GM12865 (cell line): Measurements from ENCODE around the gene SUN1.

Source experiments
- DNase-seq: peaks from one replicate; pipeline ENCODE4 v3.0.0; 2010; ENCODE audit warnings: low read depth
- H3K4me3 ChIP-seq: 2 replicates; pipeline ENCODE4 v1.5.1; 2011; ENCODE audit warnings: mild to moderate bottlenecking, low read depth, low read length, control low read depth
- TF ChIP-seq, protein P1 (sequence below): IDR thresholded peaks from 2 replicates; pipeline ENCODE4 v1.5.1; 2011; ENCODE audit warnings: low read length, control low read depth, low read depth, inconsistent platforms; ENCODE audit not compliant: insufficient read depth; ENCODE audit errors: missing control alignments

SUN1 gene

DNA sequence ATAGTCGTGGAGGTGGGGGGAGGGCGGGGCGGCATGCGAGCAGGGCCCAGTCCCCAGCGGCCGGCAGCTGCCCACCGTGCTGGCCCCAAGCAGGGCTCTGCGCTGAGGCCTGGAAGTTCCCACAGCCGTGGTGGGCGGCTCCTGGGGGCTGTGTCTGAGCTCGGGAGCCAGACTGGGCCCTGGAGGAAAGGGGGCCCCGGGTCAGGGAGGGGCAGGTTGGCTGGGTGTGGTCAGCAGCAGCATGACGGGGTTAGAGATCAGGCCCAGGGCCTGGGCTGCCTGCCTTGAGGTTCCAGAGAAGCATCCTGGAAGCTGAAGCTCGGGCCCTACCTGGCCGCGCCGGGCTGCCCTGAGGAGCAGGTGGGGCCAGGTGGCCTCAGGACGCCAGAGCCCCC is 66.2 kb downstream of the SUN1 start:
- H3K4me3 ChIP-seq, result no peak overlapping the region
- DNase-seq, result no peak
- TF ChIP-seq, protein P1, sequence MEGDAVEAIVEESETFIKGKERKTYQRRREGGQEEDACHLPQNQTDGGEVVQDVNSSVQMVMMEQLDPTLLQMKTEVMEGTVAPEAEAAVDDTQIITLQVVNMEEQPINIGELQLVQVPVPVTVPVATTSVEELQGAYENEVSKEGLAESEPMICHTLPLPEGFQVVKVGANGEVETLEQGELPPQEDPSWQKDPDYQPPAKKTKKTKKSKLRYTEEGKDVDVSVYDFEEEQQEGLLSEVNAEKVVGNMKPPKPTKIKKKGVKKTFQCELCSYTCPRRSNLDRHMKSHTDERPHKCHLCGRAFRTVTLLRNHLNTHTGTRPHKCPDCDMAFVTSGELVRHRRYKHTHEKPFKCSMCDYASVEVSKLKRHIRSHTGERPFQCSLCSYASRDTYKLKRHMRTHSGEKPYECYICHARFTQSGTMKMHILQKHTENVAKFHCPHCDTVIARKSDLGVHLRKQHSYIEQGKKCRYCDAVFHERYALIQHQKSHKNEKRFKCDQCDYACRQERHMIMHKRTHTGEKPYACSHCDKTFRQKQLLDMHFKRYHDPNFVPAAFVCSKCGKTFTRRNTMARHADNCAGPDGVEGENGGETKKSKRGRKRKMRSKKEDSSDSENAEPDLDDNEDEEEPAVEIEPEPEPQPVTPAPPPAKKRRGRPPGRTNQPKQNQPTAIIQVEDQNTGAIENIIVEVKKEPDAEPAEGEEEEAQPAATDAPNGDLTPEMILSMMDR, result no peak

DNA sequence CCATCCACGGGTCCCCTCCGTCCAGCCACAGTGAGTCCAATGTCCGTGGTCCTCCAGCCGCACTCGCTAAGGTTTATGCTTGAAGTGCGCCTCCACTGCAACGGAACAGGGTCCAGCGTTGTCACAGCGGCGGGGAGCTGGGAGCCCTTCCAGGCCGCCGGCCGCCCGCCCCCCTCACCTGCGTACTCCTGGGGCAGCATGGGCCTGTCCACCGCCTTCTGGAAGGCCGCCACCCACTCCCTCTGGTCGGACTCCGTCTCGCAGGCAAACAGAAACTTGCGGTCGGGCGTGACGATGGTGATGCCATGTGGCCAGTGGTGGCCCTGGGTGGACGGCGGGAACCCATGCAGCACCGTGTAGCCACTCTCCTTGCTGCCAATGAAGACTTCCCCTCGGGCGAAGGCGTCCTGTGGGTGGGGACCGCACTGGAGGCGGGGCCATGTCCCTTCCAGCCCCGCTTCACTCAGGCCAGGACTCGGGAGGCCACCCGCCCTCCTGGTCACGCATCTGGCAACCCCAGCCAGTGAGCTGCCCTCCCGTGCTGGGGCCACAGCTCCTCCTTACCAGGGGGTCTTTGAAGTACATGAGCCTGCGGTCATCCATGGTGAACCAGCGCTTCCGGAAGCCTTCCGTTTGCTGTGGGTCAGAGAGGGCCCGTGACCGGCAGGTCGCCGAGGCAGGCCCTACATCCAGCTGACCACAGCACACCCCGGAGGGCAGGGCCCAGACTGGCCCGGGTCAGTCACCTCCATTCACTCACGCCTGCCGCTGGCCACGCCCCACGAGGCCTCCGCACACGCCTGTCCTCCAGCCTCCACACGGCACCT is 66.8 kb downstream of the SUN1 start:
- TF ChIP-seq, protein P1, result no peak
- H3K4me3 ChIP-seq, result no peak overlapping the region
- no peak for DNase-seq

DNA sequence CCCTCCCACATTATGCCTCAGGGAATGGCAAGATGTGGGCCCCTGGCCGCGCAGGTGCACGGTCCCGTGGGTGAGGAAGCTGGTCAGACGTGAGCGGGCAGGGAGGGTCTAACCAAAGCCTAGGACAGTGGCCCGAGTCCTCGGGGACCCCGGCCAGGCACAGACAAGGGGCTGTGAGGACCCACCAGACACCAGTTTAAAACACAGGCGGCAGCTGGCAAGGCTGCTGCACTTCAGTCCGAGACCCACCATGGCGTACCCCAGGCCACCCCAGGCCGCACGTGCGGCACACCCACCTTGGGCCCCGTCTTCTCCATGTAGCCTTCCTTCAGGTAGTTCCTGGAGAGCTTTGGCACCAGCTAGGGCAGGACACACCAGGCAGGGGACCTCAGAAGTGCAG is 67.5 kb downstream of the SUN1 start:
- TF ChIP-seq, protein P1, result no peak
- no peak overlapping the region for H3K4me3 ChIP-seq
- no peak for DNase-seq

DNA sequence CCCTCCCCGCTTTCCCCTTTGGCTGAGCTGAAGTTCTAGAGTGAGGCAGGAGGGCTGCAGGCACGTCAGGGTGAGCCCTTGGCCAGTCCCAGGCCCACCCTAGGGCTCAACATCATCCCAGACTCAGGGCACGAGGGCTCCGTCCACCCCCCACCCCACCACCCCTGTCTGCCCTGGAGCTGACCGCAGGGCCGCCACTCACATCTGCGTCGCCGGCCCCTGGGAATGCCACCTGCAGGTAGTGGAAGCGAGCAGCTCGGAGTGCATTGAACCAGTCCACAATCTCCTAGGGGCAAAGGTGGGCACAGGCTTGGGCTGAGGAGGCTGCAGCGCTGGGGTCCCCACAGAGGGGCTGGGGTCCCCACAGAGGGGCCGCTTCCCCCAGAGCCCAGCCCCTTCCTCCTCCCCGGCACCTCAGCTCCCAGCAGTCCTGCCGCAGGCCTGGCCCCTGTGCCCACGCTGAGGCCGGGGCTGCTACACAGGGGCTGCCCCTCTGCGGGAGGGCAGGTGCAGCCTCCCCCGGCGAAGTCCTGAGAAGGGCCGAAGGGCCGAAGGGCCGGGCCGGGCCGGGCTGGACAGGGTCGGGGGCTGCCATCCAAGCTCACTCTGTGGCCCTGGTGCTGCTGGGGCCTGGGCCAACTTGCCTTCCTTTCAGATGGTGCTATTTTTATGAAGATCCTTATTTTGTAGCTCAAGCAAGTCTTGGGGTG is 68.2 kb downstream of the SUN1 start:
- H3K4me3 ChIP-seq, result no peak overlapping the region
- no peak for DNase-seq
- TF ChIP-seq, protein P1, result no peak

DNA sequence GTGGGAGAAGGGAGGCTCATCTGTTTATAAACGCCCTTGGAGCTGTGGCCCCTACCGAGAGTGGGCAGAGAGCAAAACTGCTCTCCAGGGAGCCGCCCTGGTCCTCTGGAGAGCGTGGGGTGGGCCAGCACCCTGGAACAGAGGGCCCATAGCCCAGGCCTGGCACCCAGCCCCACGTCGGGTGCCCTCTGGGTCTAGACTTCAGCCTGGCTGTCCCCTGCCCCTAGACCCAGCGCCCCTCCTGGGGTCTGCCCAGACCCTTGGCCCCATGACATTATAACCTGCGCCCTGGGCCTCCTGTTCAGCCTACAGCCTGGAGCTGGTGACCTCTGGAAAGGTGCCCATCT is 68.7 kb downstream of the SUN1 start:
- H3K4me3 ChIP-seq, result no peak overlapping the region
- TF ChIP-seq, protein P1, result no peak
- DNase-seq, result no peak

DNA sequence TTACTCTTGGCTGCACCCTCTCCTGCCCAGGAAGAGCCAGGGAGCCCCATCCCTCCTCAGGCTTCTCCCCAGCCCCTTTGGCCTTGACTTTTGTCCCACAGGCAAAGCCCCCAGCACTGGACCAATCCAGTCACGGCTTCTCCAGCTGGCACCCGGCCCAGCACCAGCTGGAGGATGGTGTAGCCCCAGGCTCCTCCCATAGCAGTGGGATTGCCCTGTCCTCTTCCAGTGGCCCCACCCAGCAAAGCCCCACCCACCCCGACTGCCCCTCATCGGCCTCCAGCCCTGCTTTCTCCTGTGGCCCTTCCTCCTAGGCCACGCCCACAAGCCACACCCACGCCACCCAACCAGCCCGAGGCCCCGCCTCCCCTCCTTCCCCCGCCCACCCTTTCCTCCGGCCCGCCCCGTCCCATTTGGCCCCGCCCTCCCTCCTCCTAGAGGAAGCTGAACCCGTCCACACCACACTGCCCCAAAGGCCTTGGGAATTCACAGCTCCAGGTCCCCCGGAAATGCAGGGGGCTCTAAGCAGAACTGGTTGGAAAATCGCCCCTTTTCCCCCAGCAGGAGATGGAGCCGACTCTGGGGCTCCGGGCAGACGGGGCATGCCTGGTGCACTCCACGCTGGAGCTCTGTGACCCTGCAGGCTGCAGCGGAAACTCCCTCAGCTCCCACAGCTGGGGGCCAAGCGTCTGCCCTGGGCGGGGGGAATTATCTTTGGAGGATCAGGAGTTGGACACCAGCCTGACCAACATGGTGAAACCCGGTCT is 69.3 kb downstream of the SUN1 start:
- TF ChIP-seq, protein P1, result no peak
- no peak overlapping the region for H3K4me3 ChIP-seq
- DNase-seq, result peak; percentile 76
